Calu3 (cell line): ENCODE results near the gene FEV. TPM values are rescaled to one million over a fixed set of nuclear protein-coding genes. Genes with fewer than 3 reads are reported as not detected.

ENCODE experiments used
- BruUV-seq: library from RNA; stranded (reverse); fragments of 400-500 nt; replicated peaks from 2 replicates; lab custom pipeline; 2021; lab: Mats Ljungman, UMichigan
- CTCF ChIA-PET: fragments of 300-600 bp; sonication (Branson Sonifier 250); formaldehyde crosslinking; loops from one replicate; lab custom pipeline; 2022; ENCODE audit warnings: antibody characterized with exemption; lab: Charles Lee
- DNase-seq: peaks from one replicate; pipeline ENCODE4 v3.0.0; 2022
- H3K27ac Mint-ChIP-seq: one replicate; pipeline ENCODE4 v1.8.0; 2022; ENCODE audit warnings: mixed read lengths; ENCODE audit not compliant: unreplicated experiment
- H3K27me3 Mint-ChIP-seq: one replicate; pipeline ENCODE4 v1.8.0; 2022; ENCODE audit warnings: mixed read lengths; ENCODE audit not compliant: unreplicated experiment
- H3K36me3 Mint-ChIP-seq: one replicate; pipeline ENCODE4 v1.8.0; 2022; ENCODE audit warnings: mild to moderate bottlenecking, moderate library complexity, mixed read lengths; ENCODE audit not compliant: insufficient read depth, unreplicated experiment
- H3K4me1 Mint-ChIP-seq: one replicate; pipeline ENCODE4 v1.8.0; 2022; ENCODE audit warnings: mild to moderate bottlenecking, low read depth, mixed read lengths; ENCODE audit not compliant: unreplicated experiment
- H3K4me3 Mint-ChIP-seq: one replicate; pipeline ENCODE4 v1.8.0; 2022; ENCODE audit warnings: mild to moderate bottlenecking, low read depth, moderate library complexity, mixed read lengths; ENCODE audit not compliant: unreplicated experiment
- H3K9me3 Mint-ChIP-seq: one replicate; pipeline ENCODE4 v1.8.0; 2022; ENCODE audit warnings: low read depth, mixed read lengths; ENCODE audit not compliant: unreplicated experiment
- CTCF ChIP-seq: fragments of 200-600 bp; IDR thresholded peaks from one replicate; pipeline ENCODE4 v1.8.0; 2022; ENCODE audit warnings: antibody characterized with exemption; ENCODE audit not compliant: unreplicated experiment
- intact Hi-C: fragments of 100-400 bp; cut with micrococcal nuclease; formaldehyde crosslinking; loops from one replicate; pipeline ENCODE4 v1.10.0; 2022; ENCODE audit not compliant: unreplicated experiment
- total RNA-seq: library from RNA; stranded (reverse); gene quantifications from 2 replicates; pipeline ENCODE4 v1.2.3, GENCODE V29; 2022

The FEV gene
- total RNA-seq, 1 experiment from 2014 or later = not detected

- H3K9me3 Mint-ChIP-seq = no peaks in the 10 kb centered on the region
- DNase-seq = peak; percentile 38
Observed at GRCh38 chr2:218981881-218982585, 3.0 kb downstream of the FEV start.

GRCh38 chr2:218981390-218981880, 3.5 kb downstream of the FEV start:
- CTCF ChIA-PET = interaction anchor here (1.5 kb wide), 1 partner anchor 21 kb away, joined by 6 read pairs; no protein-coding TSS in a partner anchor
- Mint-ChIP-seq H3K4me3 (peak overlapping the region; percentile 51), H3K27me3 (peaks cover 91% of the 10 kb centered on the region), H3K9me3 (no peaks in the 10 kb centered on the region), H3K36me3 (peaks cover 9% of the 10 kb centered on the region), H3K27ac (no peak overlapping the region), H3K4me1 (peaks cover 28% of the 10 kb centered on the region)
- no peak for DNase-seq
- no peak for TF ChIP-seq CTCF
- BruUV-seq = no TSS peak
- intact Hi-C loops = loop anchor here (10.0 kb wide), 1 partner anchor 127 kb away; the partner anchor contains the start of gene WNT6

More at GRCh38 chr2:218981881-218982585, 3.0 kb downstream of the FEV start:
- CTCF ChIA-PET = interaction anchor here (1.5 kb wide), 1 partner anchor 20 kb away, joined by 6 read pairs; no protein-coding TSS in a partner anchor
- intact Hi-C loops = loop anchor here (10.0 kb wide), 1 partner anchor 127 kb away; the partner anchor contains the start of gene WNT6
- peaks cover 28% of the 10 kb centered on the region for H3K4me1 Mint-ChIP-seq
- peak overlapping the region; percentile 51 for H3K4me3 Mint-ChIP-seq
- no peak overlapping the region for H3K27ac Mint-ChIP-seq
- H3K36me3 Mint-ChIP-seq = peaks cover 9% of the 10 kb centered on the region
- no TSS peak for BruUV-seq
- TF ChIP-seq CTCF = no peak
- H3K27me3 Mint-ChIP-seq = peaks cover 91% of the 10 kb centered on the region

- intact Hi-C loops = loop anchor here (10.0 kb wide), 1 partner anchor 126 kb away; the partner anchor contains the start of gene WNT6
- CTCF ChIA-PET = interaction anchor here (0.6 to 1.5 kb wide), 17 partner anchors 12 to 496 kb away, joined by 3 to 18 read pairs (median 4); no protein-coding TSS in a partner anchor
- H3K36me3 Mint-ChIP-seq = peaks cover 9% of the 10 kb centered on the region
- DNase-seq = no peak
- no peaks in the 10 kb centered on the region for H3K9me3 Mint-ChIP-seq
- H3K4me1 Mint-ChIP-seq = peaks cover 28% of the 10 kb centered on the region
- no peak overlapping the region for H3K27ac Mint-ChIP-seq
- no peak for TF ChIP-seq CTCF
- no TSS peak for BruUV-seq
- H3K4me3 Mint-ChIP-seq = peak overlapping the region; percentile 51
- peaks cover 91% of the 10 kb centered on the region for H3K27me3 Mint-ChIP-seq
Observed at GRCh38 chr2:218980735-218981389, 4.1 kb downstream of the FEV start.

- BruUV-seq = no TSS peak
- peak; percentile 93 for TF ChIP-seq CTCF
- no peaks in the 10 kb centered on the region for H3K9me3 Mint-ChIP-seq
- peaks cover 9% of the 10 kb centered on the region for H3K36me3 Mint-ChIP-seq
- CTCF ChIA-PET = interaction anchor here (0.6 to 1.3 kb wide), 27 partner anchors 12 to 564 kb away, joined by 3 to 18 read pairs (median 4); partner anchors contain the start of gene TMEM198
- H3K27ac Mint-ChIP-seq = no peak overlapping the region
- H3K27me3 Mint-ChIP-seq = peaks cover 91% of the 10 kb centered on the region
- H3K4me3 Mint-ChIP-seq = peak overlapping the region; percentile 51
- DNase-seq = peak; percentile 92
- peaks cover 28% of the 10 kb centered on the region for H3K4me1 Mint-ChIP-seq
- intact Hi-C loops = loop anchor here (5.0 to 10.0 kb wide), 2 partner anchors 103 to 125 kb away; partner anchors contain the start of gene WNT6
Observed at GRCh38 chr2:218979846-218980734, 4.9 kb downstream of the FEV start.
